Caco-2 (cell line): ENCODE measurements around the gene PRTN3. TPM values are rescaled to one million over a fixed set of nuclear protein-coding genes. Genes with fewer than 3 reads are reported as not detected.
A peak's percentile ranks its signal among the peaks of the same experiment; 100 is the strongest.

Experiments
- BruUV-seq: library from RNA; stranded (reverse); fragments of 400-500 nt; replicated peaks from 2 replicates; lab custom pipeline; 2021; lab: Mats Ljungman, UMichigan
- CTCF ChIA-PET: fragments of 300-600 bp; sonication (Branson Sonifier 250); formaldehyde crosslinking; loops from one replicate; lab custom pipeline; 2022; ENCODE audit warnings: antibody characterized with exemption; lab: Charles Lee
- POLR2A ChIA-PET: fragments of 300-600 bp; sonication (Branson Sonifier 250); formaldehyde crosslinking; loops from one replicate; lab custom pipeline; 2022; ENCODE audit warnings: antibody characterized with exemption; lab: Charles Lee
- DNase-seq, 2 experiments: peaks; one replicate each; pipeline versions ENCODE4 v3.0.0 to v3.0.0-alpha.2; 2020 to 2022
- H3K27me3 ChIP-seq: replicated peaks from 2 replicates; pipeline ENCODE4 v1.6.0; 2011; ENCODE audit warnings: low read length; ENCODE audit not compliant: control insufficient read depth, insufficient read depth
- H3K36me3 ChIP-seq: 2 replicates; pipeline ENCODE4 v1.5.1; 2011; ENCODE audit warnings: low read length; ENCODE audit not compliant: control insufficient read depth, insufficient read depth
- H3K4me1 ChIP-seq: fragments of 250-450 bp; sonication (Bioruptor Pico); 2 replicates; pipeline ENCODE4 v1.5.1; 2020; ENCODE audit warnings: mild to moderate bottlenecking
- H3K4me3 ChIP-seq: 2 replicates; pipeline ENCODE4 v1.5.1; 2011; ENCODE audit warnings: low read depth, mild to moderate bottlenecking, control low read depth, low read length
- H3K9me3 ChIP-seq: fragments of 250-450 bp; sonication (Bioruptor Pico); 2 replicates; pipeline ENCODE4 v1.5.1; 2020; ENCODE audit warnings: mild to moderate bottlenecking, moderate library complexity
- H3K27ac Mint-ChIP-seq: one replicate; pipeline ENCODE4 v1.8.0; 2022; ENCODE audit warnings: mixed read lengths; ENCODE audit not compliant: unreplicated experiment
- H3K27me3 Mint-ChIP-seq: one replicate; pipeline ENCODE4 v1.8.0; 2022; ENCODE audit warnings: mixed read lengths; ENCODE audit not compliant: insufficient read depth, unreplicated experiment
- H3K36me3 Mint-ChIP-seq: one replicate; pipeline ENCODE4 v1.8.0; 2022; ENCODE audit warnings: mild to moderate bottlenecking, mixed read lengths; ENCODE audit not compliant: insufficient read depth, unreplicated experiment
- H3K4me1 Mint-ChIP-seq: one replicate; pipeline ENCODE4 v1.8.0; 2022; ENCODE audit warnings: low read depth, mixed read lengths; ENCODE audit not compliant: unreplicated experiment
- H3K4me3 Mint-ChIP-seq: one replicate; pipeline ENCODE4 v1.8.0; 2022; ENCODE audit warnings: mild to moderate bottlenecking, moderate library complexity, mixed read lengths; ENCODE audit not compliant: unreplicated experiment
- H3K9me3 Mint-ChIP-seq: one replicate; pipeline ENCODE4 v1.8.0; 2022; ENCODE audit warnings: mixed read lengths; ENCODE audit not compliant: unreplicated experiment
- CTCF ChIP-seq, 2 experiments: fragments of 200-600 bp in 1 of 2; IDR thresholded peaks; 1 replicate in 1 of 2; 2 replicates in 1 of 2; pipeline versions ENCODE4 v1.5.1 to v1.8.0; 2011 to 2022; ENCODE audit warnings: antibody characterized with exemption in 1 of 2, control low read depth in 1 of 2, inconsistent platforms in 1 of 2, low read depth in 1 of 2, low read length in 1 of 2, mild to moderate bottlenecking in 1 of 2, moderate library complexity in 1 of 2; ENCODE audit not compliant: insufficient read depth in 1 of 2, severe bottlenecking in 1 of 2, unreplicated experiment in 1 of 2
- intact Hi-C: fragments of 100-400 bp; cut with micrococcal nuclease; formaldehyde crosslinking; loops from one replicate; pipeline ENCODE4 v1.10.0; 2022; ENCODE audit not compliant: unreplicated experiment
- total RNA-seq: library from RNA; stranded (reverse); gene quantifications from 2 replicates; pipeline ENCODE4 v1.2.3, GENCODE V29; 2022

Gene PRTN3
- total RNA-seq, 1 experiment from 2014 or later = 0.29 TPM

GRCh38 chr19:797528-798414 is 43.0 kb upstream of the PRTN3 start:
- DNase-seq = peak; percentile 90 to 94
- peak overlapping the region; percentile 93 for H3K27ac Mint-ChIP-seq
- no peaks in the 10 kb centered on the region for H3K9me3 Mint-ChIP-seq
- POLR2A ChIA-PET = interaction anchor here (0.5 to 1.0 kb wide), 2 partner anchors 46 to 271 kb away, joined by 3 to 6 read pairs; no protein-coding TSS in a partner anchor
- no peaks in the 10 kb centered on the region for H3K27me3 Mint-ChIP-seq
- H3K4me1 ChIP-seq = peaks cover 32% of the 10 kb centered on the region
- peaks cover 17% of the 10 kb centered on the region for H3K4me1 Mint-ChIP-seq
- H3K4me3 ChIP-seq = peak overlapping the region; percentile 97
- no TSS peak for BruUV-seq
- peaks cover 79% of the 10 kb centered on the region for H3K36me3 Mint-ChIP-seq
- peak overlapping the region; percentile 90 for H3K4me3 Mint-ChIP-seq
- intact Hi-C loops = no loop called here
- H3K36me3 ChIP-seq = peaks cover 10% of the 10 kb centered on the region
- no peaks in the 10 kb centered on the region for H3K9me3 ChIP-seq
- no peaks in the 10 kb centered on the region for H3K27me3 ChIP-seq
- CTCF ChIA-PET = no interaction called here
- no peak for TF ChIP-seq CTCF (IDR thresholded peaks at IDR 0.05; ENCODE audit: insufficient read depth in 1 of 2, low read depth in 1 of 2, low read length in 1 of 2, severe bottlenecking in 1 of 2, unreplicated experiment in 1 of 2)

- Histone ChIP-seq H3K9me3 (no peaks in the 10 kb centered on the region), H3K4me3 (peak overlapping the region; percentile 97), H3K36me3 (peaks cover 10% of the 10 kb centered on the region), H3K27me3 (no peaks in the 10 kb centered on the region), H3K4me1 (peaks cover 32% of the 10 kb centered on the region)
- intact Hi-C loops = no loop called here
- BruUV-seq = no TSS peak
- TF ChIP-seq CTCF (IDR thresholded peaks at IDR 0.05; ENCODE audit: insufficient read depth in 1 of 2, low read depth in 1 of 2, low read length in 1 of 2, severe bottlenecking in 1 of 2, unreplicated experiment in 1 of 2) = no peak
- H3K27me3 Mint-ChIP-seq = no peaks in the 10 kb centered on the region
- ChIA-PET POLR2A (interaction anchor here (0.5 to 0.9 kb wide), 2 partner anchors 11 to 272 kb away, joined by 3 to 6 read pairs; no protein-coding TSS in a partner anchor), CTCF (no interaction called here)
- H3K4me3 Mint-ChIP-seq = peak overlapping the region; percentile 90
- peak; percentile 68 to 75 for DNase-seq
- peaks cover 17% of the 10 kb centered on the region for H3K4me1 Mint-ChIP-seq
- H3K36me3 Mint-ChIP-seq = peaks cover 79% of the 10 kb centered on the region
- H3K9me3 Mint-ChIP-seq = no peaks in the 10 kb centered on the region
- H3K27ac Mint-ChIP-seq = peak overlapping the region; percentile 93
Observed at GRCh38 chr19:798415-799075, 42.3 kb upstream of the PRTN3 start.
